A204.1 (cell line): ENCODE results near the gene SNCG.
"Not testable (repeated sequence)": the region's sequence is repeated elsewhere in the genome, so short reads cannot be mapped to it uniquely, and the experiment has no call there.

Experiments
- FAIRE-seq: peaks from 2 replicates; lab custom pipeline; 2012; peaks lifted over from hg19 to GRCh38; lab: Jason Lieb, UNC

Gene SNCG

GRCh38 chr10:86958116-86958900 is at the start of gene SNCG:
SNCG (plus strand) TSS chr10:86958599; CDS start chr10:86958698, 99 bp downstream.
- FAIRE-seq = no peak

GRCh38 chr10:86914734-86915133 is 43.7 kb upstream of the SNCG start:
- no peak for FAIRE-seq

DNA sequence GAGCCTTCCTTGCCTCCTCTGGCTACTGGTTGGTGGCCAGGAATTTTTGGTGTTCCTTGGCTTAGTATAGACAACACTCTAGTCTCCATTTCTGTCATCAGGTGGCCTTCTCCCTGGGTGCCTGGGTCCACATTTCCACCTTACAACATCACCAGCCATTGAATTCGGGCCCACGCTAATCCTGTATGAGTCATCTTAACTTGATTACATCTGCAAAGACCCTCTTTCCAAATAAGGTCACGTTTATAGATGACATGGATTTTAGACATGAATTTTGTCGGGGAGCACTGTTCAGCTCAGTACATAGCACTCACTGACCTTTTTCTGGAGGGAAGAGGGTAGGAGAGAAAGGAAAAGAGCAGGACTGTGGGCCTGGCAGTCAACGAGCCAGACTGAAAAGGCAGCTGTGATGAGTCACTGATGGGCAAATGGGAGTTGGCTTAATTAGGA is 40.4 kb upstream of the SNCG start:
- no peak for FAIRE-seq

- no peak for FAIRE-seq
Observed at GRCh38 chr10:86922553-86922961, 35.8 kb upstream of the SNCG start.

DNA sequence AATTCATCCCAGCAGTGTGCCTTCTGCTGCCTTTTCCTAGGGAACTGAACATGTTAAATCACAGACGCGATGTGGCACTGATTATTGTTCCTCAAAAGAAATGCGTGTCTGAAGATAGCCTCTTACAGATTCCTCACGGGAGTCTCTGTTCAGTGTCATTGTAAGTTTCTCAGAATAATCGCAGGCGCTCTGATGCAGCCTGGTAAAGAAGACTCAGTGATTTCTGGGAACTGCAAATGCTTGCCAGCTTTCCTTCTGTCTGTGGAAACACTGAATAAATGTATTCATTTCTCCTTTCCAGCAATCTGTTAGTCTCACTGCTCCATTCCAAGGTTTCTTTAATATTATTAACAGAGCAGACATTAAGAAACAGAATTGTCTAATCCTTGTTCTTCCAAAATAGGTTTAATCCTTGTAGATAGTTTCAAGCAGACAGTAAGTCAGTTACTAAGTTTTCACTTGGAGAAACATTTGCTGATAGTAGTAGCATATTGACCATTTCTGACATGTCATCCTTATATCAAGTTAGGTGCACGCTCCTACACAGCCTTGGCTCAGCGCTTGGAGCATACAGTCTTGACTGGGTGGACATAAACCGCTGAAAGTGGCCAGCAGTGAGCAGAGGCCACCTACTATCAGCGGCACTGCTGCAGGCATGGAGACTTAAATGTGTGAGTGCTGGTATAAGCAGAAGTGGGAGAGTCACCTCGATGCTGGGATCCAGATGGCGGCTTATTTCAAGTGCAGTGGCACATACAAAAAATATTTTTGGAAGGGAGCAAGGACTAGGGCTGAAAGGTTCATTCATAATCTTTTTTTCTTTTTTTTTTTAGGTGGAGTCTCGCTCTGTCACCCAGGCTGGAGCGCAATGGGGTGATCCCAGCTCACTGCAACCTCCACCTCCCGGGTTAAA is 28.7 kb upstream of the SNCG start:
- no peak for FAIRE-seq

- FAIRE-seq = no peak
Observed at GRCh38 chr10:86931872-86932271, 26.5 kb upstream of the SNCG start.

- no peak for FAIRE-seq
Observed at GRCh38 chr10:86932674-86933073, 25.7 kb upstream of the SNCG start.

GRCh38 chr10:86934162-86934711 is 24.2 kb upstream of the SNCG start:
- not testable (repeated sequence) for FAIRE-seq

- no peak for FAIRE-seq
Observed at GRCh38 chr10:86936661-86937501, 21.5 kb upstream of the SNCG start.

GRCh38 chr10:86937502-86938154 is 20.8 kb upstream of the SNCG start:
- FAIRE-seq = no peak

DNA sequence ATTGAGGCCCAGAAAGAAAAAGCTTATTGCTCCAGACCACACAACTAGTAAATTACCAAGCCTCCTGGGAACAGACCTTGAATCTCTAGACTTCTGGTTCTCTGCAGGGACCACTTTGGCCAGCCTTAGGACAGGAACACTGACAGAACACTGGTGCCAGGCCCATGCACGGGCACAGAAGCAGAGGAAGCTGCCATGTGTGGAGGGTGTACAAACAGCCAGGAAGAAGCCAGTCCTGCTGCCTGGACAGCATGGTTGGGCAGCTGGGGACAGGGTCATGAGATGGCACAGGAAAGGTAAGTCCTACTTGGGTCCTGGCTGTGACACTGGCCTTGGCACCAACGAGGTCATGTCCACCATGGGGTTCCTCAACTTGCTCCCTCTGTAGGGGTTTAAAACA is 20.1 kb upstream of the SNCG start:
- FAIRE-seq = no peak

GRCh38 chr10:86940076-86940475 is 18.3 kb upstream of the SNCG start:
- FAIRE-seq = not testable (repeated sequence)

GRCh38 chr10:86940677-86941076 is 17.7 kb upstream of the SNCG start:
- no peak for FAIRE-seq

- FAIRE-seq = no peak
Observed at GRCh38 chr10:86941426-86941825, 17.0 kb upstream of the SNCG start.

- FAIRE-seq = no peak
Observed at GRCh38 chr10:86941991-86942421, 16.4 kb upstream of the SNCG start.

GRCh38 chr10:86942441-86943315 is 15.7 kb upstream of the SNCG start:
- FAIRE-seq = no peak

DNA sequence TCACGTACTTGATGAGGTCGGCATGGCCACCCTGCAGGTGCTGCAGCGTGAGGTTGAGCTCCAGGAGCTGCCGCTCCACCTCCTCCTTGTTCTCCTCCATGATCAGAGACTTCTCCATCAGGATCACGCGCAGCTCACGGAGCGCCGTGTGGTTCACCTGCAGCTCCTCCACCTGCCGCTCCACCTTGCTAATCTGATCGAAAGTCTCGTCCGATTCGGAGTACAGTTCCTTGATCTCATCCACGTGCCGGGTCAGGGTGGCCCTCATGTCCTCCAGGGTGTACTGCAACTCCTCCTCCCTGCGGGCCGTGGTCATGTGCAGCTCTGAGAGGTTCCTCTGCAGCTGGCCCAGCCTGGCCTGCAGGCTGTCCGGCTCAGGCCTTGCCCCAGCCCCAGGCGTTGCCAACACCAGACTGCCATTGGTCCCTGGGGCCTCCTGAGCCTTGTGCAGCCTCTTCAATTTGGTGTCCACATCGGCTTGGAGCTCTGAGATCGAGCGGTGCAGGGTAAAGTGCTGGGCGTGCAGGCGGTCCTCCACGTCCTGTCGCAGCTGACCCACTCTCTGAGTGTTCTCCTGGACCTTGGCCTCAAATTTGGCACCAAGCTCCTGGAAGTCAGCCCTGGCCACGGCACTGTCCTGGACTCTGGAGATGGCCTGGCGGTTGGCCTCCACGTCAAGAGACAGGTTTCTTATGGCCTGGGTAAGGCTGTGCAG is 14.9 kb upstream of the SNCG start:
- FAIRE-seq = no peak

DNA sequence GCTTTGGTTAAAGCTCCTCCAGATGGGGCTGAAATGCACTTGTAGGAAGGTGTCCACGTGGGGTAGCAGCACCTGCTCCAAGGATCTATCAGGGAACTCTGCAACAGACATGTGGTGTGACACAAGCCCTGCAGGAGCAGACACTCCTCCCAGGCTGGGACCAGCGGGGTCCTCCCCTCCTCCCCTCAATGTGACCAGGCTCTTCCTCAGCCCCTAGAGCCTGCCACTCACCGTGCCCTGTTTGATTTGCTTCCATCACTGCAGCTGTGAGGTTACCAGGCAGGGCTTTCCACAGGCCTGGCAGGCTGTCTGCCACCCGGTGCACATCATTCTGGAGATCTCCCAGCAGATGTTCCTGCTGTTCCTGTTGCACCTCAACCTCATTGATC is 14.4 kb upstream of the SNCG start:
- FAIRE-seq = no peak

DNA sequence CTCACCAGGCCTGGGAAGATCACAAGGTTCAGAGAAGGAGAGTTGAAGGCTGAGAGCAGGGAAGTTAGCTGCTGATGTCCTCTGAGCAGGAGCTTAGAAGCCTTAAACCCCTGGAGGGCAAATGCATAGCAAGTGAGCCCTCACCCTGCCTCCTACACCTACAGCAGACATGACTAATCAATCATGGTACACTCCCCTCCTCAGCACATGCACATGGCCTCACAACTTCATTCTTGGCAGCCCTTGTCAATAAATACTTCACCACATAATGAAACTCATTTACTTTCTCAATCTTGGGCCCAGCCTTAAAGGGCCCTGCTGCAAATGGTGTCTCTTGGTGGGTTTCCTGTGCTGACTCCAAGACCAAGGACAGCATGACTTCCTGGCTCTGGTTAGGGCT is 13.9 kb upstream of the SNCG start:
- FAIRE-seq = no peak

GRCh38 chr10:86944907-86945306 is 13.5 kb upstream of the SNCG start:
- FAIRE-seq = no peak
